HTR-8/SVneo (cell line): ENCODE data around the gene NTSR1.

Experiments used
- DNase-seq: peaks from one replicate; pipeline ENCODE4 v3.0.0; 2011; ENCODE audit warnings: low spot score, mixed read lengths; ENCODE audit not compliant: insufficient read length
- FAIRE-seq: peaks from 2 replicates; lab custom pipeline; 2011; peaks lifted over from hg19 to GRCh38; lab: Jason Lieb, UNC

NTSR1 gene

GRCh38 chr20:62776692-62777527, 68.3 kb downstream of the NTSR1 start:
- peak; percentile 100 for FAIRE-seq

DNA sequence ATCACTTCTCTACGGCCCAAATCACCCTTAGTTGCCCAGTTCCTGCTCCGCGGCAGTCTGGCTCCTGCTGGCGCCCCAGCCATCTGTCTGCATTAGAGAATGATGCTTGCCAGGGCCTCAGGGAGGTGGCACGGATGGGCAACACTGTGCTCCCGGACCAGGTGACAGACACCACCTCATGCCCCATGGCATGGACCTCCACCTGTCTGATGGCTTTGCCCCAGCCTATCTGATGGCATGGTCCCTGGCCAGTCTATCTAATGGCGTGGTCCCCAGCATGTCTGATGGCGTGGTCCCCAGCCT, 68.8 kb downstream of the NTSR1 start:
- no peak for DNase-seq
- no peak for FAIRE-seq

More at GRCh38 chr20:62776692-62777527, 68.3 kb downstream of the NTSR1 start:
- DNase-seq: peak; percentile 90

DNA sequence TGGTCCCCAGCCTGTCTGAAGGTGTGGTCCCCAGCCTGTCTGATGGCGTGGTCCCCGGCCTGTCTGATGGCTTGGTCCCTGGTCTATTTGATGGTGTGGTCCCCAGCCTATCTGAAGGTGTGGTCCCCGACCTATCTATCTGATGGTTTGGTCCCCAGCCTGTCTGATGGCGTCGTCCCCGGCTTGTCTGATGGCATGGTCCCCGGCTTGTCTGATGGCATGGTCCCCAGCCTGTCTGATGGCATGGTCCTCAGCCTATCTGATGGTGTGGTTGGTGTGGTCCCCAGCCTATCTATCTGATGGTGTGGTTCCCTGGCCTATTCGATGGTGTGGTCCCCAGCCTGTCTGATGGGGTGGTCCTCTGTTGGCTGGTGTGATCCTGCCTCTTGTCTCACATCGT, 69.4 kb downstream of the NTSR1 start:
- DNase-seq: no peak
- no peak for FAIRE-seq

DNA sequence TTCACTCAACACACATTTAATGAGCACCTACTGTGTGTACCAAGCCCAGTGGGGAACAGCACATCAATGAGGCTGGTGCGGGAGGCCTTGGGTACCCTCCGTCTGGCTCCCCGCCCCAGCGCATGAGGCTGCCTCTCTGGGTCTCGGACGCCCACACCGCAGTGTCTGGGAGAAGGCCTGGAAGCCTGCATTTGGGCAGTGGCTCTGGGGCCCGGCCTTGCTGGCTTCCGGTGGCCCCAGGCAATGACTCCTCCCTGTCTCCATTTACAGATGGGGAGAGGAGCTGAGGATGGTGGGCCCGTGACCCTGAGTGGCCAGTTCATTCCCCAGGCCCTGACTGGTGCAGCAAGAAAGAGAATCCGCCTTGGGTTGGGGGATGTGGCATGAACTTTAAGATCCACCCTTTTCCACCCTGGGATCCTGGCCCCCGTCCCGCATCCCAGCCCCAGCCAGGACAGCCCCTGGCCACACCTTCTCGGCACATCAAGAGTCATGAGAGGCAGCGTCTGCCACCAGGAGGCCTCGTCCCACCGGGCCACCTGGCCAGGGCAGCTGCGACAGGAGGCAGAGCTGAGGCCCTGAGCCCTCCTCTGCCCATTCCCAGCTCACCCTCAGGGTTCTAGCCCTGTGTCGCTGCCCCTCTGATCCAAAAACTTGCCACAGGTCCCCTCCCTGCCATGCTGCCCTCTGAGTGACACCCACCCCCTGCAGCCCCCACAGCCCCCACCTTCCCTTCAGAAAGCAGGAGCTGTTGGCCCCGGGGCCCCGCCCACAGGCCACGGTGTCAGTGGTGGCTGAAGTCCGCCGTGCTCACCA, 70.2 kb downstream of the NTSR1 start:
- peak; percentile 49 for FAIRE-seq
- no peak for DNase-seq

DNA sequence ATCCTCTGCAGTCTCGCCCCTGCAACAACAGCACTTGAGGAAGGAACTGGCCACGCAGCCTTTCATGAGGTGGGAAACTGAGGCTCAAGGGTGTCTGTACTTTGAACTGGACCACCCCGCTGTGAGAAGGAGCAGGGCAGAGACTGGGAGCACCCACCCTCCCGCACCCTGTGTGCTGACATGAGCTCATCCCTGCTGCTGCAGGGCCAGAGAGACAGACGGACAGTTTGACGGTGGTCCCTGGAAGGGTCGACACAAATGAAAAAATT, 70.7 kb downstream of the NTSR1 start:
- DNase-seq (no peak), FAIRE-seq (no peak)

DNA sequence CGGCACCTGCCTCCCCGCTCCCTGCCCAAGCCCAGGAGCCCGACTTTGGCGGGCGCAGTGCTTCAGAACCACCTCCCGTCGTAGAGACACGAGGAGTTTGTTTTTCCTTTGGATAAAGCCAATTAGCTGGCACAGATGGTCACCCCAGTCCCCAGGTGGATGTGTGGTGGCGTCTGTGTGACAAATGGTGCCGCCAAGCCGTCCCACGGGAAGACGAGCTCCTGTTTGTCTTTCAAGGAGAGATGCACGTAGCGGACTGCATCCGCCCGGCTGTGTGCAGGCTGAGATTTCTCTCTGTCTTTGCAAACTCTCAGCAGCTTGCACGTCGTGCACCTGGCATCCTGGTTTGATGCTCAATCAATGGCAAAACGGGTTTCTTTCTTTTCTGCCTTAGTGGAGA, 71.6 kb downstream of the NTSR1 start:
- DNase-seq (no peak), FAIRE-seq (peak; percentile 55)

- DNase-seq (no peak), FAIRE-seq (peak; percentile 40)
Measured at GRCh38 chr20:62780696-62781095, 72.1 kb downstream of the NTSR1 start.

DNA sequence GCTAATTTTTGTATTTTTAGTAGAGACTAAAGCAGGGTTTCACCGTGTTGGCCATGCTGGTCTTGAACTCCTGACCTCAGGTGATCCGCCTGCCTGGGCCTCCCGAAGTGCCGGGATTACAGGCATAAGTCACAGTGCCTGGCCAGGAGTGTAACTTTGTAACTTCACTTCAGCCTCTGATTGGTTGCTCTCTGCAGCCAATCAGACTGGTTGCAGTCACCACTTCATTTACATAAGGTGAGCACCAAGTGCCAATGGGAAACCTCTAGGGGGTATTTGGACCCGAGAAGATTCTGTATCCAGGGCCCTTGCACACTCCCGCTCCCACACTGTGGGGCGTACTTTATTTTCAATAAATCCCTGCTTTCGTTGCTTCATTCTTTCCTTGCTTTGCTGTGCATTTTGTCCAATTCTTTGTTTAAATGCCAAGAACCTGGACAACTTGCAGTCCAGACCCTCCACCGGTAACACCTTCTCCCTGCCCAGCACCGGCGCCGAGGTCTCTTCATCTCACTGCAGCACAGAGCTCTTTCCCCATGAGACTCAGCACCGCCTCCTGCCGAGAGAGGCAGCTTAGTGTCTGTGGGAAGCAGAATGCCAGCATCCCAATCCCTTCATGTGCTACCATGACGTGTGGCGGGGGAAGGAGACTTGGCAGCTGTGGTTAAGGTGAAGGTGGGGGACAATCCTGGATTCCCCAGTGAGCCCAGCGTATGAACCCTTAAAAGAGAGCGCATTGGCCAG, 73.7 kb downstream of the NTSR1 start:
- DNase-seq (no peak), FAIRE-seq (peak; percentile 74)

GRCh38 chr20:62782893-62783278, 74.2 kb downstream of the NTSR1 start:
- FAIRE-seq (peak; percentile 48), DNase-seq (no peak)

GRCh38 chr20:62784497-62784896, 75.9 kb downstream of the NTSR1 start:
- DNase-seq (no peak), FAIRE-seq (peak; percentile 9)

DNA sequence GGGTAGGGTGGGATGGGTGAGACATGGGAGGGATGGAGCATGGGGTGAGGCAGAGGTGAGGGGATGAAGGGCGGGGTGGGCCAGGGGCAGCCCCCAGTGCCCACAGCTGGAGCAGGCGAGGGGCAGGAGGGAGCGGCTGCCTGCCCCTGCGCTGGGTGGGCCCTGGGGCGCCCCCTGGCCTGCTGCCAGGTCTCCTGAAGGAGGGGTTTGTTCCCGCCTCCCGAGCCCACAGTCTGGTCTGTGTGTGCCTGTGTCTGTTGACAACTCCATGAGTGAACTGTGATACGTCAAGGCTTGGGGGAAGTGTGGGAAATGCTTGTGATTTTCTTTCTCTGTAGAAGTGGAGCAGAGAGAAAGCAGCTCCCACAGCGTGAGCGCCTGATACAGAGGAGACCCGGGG, 76.8 kb downstream of the NTSR1 start:
- DNase-seq: no peak
- no peak for FAIRE-seq

DNA sequence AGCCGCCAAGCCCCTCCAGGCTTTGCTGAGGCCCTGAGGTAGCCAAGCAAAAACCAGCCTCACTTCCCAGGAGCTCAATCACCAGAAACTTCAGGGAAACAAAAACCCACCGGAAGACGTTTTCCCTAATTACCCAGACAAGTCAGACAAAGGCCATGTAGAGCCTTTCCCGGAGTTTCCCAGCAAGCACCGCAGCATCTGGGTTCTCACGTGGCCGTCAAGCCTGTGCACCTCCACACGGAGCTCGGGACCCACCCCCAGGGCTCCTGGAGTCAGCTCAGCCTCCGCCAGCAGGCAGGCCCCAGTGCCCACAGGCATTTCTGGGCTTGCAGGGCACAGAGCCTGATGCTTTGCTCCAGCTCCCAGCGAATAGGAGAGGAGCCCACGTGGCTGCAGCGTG, 77.5 kb downstream of the NTSR1 start:
- DNase-seq (no peak), FAIRE-seq (no peak)

GRCh38 chr20:62787321-62787720, 78.7 kb downstream of the NTSR1 start:
- FAIRE-seq: no peak
- no peak for DNase-seq

DNA sequence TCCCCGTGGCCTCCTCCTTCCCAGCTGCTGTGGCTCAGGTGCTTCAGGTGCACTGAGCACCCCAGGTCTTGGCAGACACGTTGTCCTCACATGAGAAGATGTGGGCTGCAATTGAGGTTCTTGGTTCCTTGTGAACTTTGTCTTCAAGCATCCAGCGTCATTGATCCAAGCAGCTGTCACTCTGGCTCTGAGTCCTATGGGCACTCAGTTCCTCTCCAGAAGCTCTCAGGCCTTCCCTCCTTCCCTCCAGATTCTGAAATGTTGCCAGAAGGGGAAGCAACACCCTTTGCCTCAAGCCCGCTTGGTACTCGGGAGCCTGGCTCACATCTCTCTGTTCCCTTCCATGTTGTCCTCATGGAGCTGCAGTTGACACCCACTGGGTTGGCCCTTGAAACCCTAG, 79.2 kb downstream of the NTSR1 start:
- DNase-seq: no peak
- no peak for FAIRE-seq

DNA sequence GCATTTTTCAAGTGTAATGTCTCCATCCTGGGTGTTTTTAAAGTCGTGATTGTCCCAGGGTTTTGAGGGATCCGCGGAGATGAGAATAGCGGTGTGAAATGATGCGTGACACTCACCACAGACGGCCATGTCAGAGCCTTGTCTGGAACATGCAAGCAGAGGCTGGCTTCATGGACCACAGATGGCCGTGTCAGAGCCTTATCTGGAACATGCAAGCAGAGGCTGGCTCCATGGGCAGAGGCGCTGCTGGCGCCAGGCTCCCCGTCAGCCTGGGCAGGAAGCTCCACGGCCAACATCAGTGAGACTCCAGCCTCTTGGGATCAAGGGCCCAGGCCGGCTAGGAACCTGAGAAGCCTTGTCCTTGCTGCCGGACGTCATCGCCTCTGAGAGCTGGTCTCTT, 80.0 kb downstream of the NTSR1 start:
- FAIRE-seq: no peak
- DNase-seq: no peak

DNA sequence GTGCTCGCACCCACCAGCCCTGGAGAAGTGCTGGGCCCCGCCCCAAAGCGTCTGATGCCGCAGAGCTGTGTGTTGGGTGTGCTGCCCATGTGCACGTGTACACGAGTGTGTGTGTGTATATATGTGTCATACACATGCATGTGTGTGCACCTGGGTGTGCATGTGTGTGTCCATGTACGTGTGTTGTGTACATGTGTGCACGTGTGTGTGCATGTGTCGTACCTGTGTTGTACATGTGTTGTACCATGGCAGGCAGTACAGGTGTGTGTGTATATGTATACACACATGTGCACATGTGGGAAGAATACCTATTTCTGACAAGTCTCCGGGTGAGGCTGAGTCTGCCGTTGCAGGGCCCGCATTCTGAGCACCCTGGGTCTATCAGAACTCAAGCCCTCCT, 81.4 kb downstream of the NTSR1 start:
- peak; percentile 99 for FAIRE-seq
- DNase-seq: no peak

DNA sequence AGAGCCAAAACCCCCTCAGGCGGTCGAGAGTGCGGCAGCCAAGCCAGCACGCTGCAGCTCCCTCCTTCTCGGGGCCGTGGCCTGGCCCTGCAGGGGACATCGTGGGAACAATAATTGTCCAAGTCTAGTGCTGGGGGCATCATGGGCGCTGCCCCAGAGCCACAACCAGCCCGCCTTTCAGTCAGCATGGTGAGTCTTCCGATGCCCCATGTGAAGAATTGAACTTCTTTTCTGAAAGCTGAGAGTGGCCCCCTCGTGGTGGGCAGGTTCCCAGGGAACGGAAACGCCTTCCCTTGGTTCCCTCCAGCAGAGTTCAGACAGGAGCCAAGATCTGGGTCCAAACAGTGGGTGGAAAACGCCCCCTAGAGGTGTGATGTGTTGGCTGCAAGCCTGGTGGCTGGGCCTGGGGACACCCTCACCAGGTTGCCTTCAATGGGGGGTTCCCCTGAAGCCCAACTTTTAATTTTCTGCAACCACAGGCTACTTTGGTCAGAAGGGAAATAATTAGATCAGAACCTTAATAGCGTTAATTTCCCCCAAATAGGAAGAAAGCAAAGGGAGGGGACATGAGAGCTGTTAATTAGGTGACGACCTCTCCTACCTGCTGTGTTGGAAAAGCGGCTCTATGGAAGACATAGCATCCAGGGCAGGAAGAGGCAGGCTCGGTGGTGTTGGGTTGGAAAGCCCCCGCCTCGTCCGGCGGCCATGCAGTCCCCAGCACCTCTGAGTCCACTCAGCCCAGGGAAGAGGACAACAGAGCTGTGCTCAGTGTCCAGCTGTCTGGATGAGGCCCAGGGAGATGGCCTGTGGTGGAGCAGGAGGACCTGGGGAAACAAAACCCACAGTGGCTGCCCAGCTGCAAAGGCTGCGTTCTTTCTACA, 82.9 kb downstream of the NTSR1 start:
- peak; percentile 91 for FAIRE-seq
- DNase-seq: peak; percentile 99

DNA sequence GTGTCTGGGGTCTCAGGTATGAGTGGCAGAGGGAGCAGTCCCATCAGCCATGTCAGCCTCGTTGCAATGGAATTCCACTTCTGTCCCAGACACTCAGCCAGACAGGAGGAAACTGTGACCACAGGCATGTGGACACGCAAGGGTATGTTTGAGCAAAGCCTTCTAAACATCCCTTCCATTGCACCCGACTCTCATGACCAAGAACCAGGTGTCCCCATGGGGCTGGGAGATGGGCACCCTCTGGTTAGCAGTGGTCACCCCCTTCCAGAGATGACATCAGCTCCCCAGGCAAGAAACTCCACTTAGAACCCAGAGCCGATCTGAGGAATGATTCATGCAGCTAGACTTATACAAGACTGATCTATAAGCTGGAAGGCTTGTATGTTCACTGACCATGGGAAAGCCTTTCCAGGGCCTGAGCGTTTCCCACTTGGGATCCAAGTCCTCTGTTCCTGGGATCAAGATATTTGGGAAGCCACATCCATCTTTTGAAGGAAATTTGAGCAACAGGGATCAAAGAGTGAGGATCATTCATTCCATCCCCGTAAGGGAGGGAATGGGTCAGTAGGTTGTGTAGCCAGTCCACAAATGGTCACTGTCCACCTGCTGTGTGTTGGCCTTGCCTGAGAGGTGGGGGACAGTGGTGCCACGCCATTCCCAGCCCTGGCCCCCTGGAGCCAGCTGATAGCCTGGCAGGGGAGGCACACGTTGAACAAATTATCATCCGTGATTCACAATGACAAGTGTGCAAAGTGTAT, 83.7 kb downstream of the NTSR1 start:
- DNase-seq (no peak), FAIRE-seq (peak; percentile 59)

GRCh38 chr20:62792940-62793756, 84.5 kb downstream of the NTSR1 start:
- DNase-seq: no peak
- FAIRE-seq: peak; percentile 51
